K562 (cell line): ENCODE data around the gene ACOT7. TPM values are rescaled to one million over a fixed set of nuclear protein-coding genes. Genes with fewer than 3 reads are reported as not detected.
A peak's percentile ranks its signal among the peaks of the same experiment; 100 is the strongest.

Experiments used
- ATAC-seq: fragments of 200-7000 bp; cut with Tn5 transposase; 3 replicates; pipeline ENCODE4 v1.9.1; 2020; ENCODE audit warnings: moderate library complexity
- BruUV-seq: library from RNA; stranded (reverse); fragments of 400-500 nt; replicated peaks from 2 replicates; lab custom pipeline; 2021; lab: Mats Ljungman, UMichigan
- CTCF ChIA-PET: fragments of 300-600 bp; formaldehyde crosslinking; extraction: SDS; loops from one replicate; lab custom pipeline; 2021; ENCODE audit warnings: low intra/inter-chr PET ratio; lab: Yijun Ruan, JAX
- POLR2A ChIA-PET: fragments of 300-600, 350-650 bp; sonication (Branson Sonifier 250); formaldehyde crosslinking; extraction: SDS; loops from one replicate; lab custom pipeline; 2021; ENCODE audit warnings: antibody characterized with exemption, inconsistent platforms; lab: Yijun Ruan, JAX
- DNase-seq, 4 experiments: peaks; one replicate each; pipeline versions ENCODE4 v3.0.0 to v3.0.0-alpha.2; 2011 to 2018; ENCODE audit warnings: low spot score in 3 of 4, mixed read lengths in 3 of 4; ENCODE audit errors: extremely low read depth in 1 of 4
- FAIRE-seq: peaks from 2 replicates; lab custom pipeline; 2011; peaks lifted over from hg19 to GRCh38; lab: Jason Lieb, UNC
- H2AFZ ChIP-seq: 2 replicates; pipeline ENCODE4 v1.6.0; 2011; ENCODE audit warnings: low read depth, low read length, control low read depth, inconsistent platforms
- H3K27ac ChIP-seq: fragments of 200-600 bp; 3 replicates; pipeline ENCODE4 v1.8.0; 2011; ENCODE audit warnings: low read depth, mild to moderate bottlenecking, control low read depth, inconsistent platforms, low read length, moderate library complexity, mixed read lengths; ENCODE audit errors: extremely low read depth
- H3K27me3 ChIP-seq, 2 experiments: fragments of 300-600 bp in 1 of 2; 2 replicates in 1 of 2; 3 replicates in 1 of 2; pipeline versions ENCODE4 v1.6.0 to v1.8.0; 2011; ENCODE audit warnings: inconsistent platforms in 2 of 2, low read length in 2 of 2, mild to moderate bottlenecking in 1 of 2, mixed read lengths in 1 of 2, moderate library complexity in 1 of 2; ENCODE audit not compliant: control insufficient read depth in 2 of 2, insufficient read depth in 2 of 2
- H3K36me3 ChIP-seq: fragments of 300-600 bp; 3 replicates; pipeline ENCODE4 v1.8.0; 2011; ENCODE audit warnings: mild to moderate bottlenecking, low read length, inconsistent platforms; ENCODE audit not compliant: control insufficient read depth, insufficient read depth
- H3K4me1 ChIP-seq, 2 experiments: fragments of 200-600 bp in 1 of 2; replicated peaks in 1 of 2; 2 replicates in 1 of 2; 3 replicates in 1 of 2; pipeline versions ENCODE4 v1.5.1 to v1.8.0; 2011; ENCODE audit warnings: inconsistent platforms in 2 of 2, low read length in 2 of 2, mild to moderate bottlenecking in 1 of 2, mixed read lengths in 1 of 2, moderate library complexity in 1 of 2; ENCODE audit not compliant: control insufficient read depth in 2 of 2, insufficient read depth in 2 of 2
- H3K4me2 ChIP-seq: 2 replicates; pipeline ENCODE4 v1.6.1; 2011; ENCODE audit warnings: low read length, control low read depth, inconsistent platforms, mixed read lengths; ENCODE audit not compliant: insufficient read depth
- H3K4me3 ChIP-seq: fragments of 200-600 bp; sonication (generic), shearing (Covaris generic); 2 replicates; pipeline ENCODE4 v1.5.1; 2016; ENCODE audit warnings: control low read depth, inconsistent platforms
- H3K79me2 ChIP-seq: fragments of 200-600 bp; 3 replicates; pipeline ENCODE4 v1.8.0; 2011; ENCODE audit warnings: low read length, inconsistent platforms; ENCODE audit not compliant: control insufficient read depth, insufficient read depth
- H3K9ac ChIP-seq, 2 experiments: 2 replicates each; pipeline versions ENCODE4 v1.6.0 to v1.6.1; 2011; ENCODE audit warnings: low read depth in 2 of 2, low read length in 2 of 2, control low read depth in 1 of 2, inconsistent platforms in 1 of 2, mild to moderate bottlenecking in 1 of 2, mixed read lengths in 1 of 2; ENCODE audit not compliant: insufficient read depth in 1 of 2
- H3K9me1 ChIP-seq: one replicate; pipeline ENCODE4 v1.6.0; 2011; ENCODE audit warnings: inconsistent platforms, mild to moderate bottlenecking, low read length, moderate library complexity; ENCODE audit not compliant: control insufficient read depth, insufficient read depth
- H3K9me3 ChIP-seq: replicated peaks from 2 replicates; pipeline ENCODE4 v1.5.1; 2011; ENCODE audit warnings: low read depth, low read length, inconsistent platforms; ENCODE audit not compliant: control insufficient read depth, insufficient read depth
- H4K20me1 ChIP-seq: replicated peaks from 2 replicates; pipeline ENCODE4 v1.6.1; 2011; ENCODE audit warnings: low read length, inconsistent platforms, mixed read lengths; ENCODE audit not compliant: control insufficient read depth, insufficient read depth
- ADNP ChIP-seq: fragments of 200-800 bp; sonication (Bioruptor generic); IDR thresholded peaks from 2 replicates; pipeline ENCODE4 v1.6.1; 2016; ENCODE audit warnings: missing genetic modification characterization, missing compliant biosample characterization
- CTCF ChIP-seq, 3 experiments: IDR thresholded peaks in 2 of 3; conservative IDR thresholded peaks in 1 of 3; 2 replicates each; pipeline ENCODE4 v1.5.1; 2011 to 2012; ENCODE audit warnings: low read length in 3 of 3, mild to moderate bottlenecking in 3 of 3, control low read depth in 2 of 3, improper control_type of control experiment in 1 of 3, inconsistent platforms in 1 of 3, low read depth in 1 of 3, mixed read lengths in 1 of 3, moderate library complexity in 1 of 3; ENCODE audit not compliant: insufficient read depth in 2 of 3
- ESRRB ChIP-seq: fragments of 250-450 bp; sonication (Bioruptor Pico); IDR thresholded peaks from 2 replicates; pipeline ENCODE4 v1.5.0; 2020; ENCODE audit warnings: mild to moderate bottlenecking, moderate library complexity, borderline replicate concordance
- GATA2 ChIP-seq: sonication (generic); formaldehyde crosslinking; IDR thresholded peaks from 2 replicates; pipeline ENCODE4 v1.4.0; 2020; ENCODE audit warnings: mild to moderate bottlenecking, missing genetic modification reagents
- HIVEP1 ChIP-seq: fragments of 250-450 bp; sonication (Bioruptor Pico); IDR thresholded peaks from 2 replicates; pipeline ENCODE4 v1.4.0; 2020; ENCODE audit warnings: mild to moderate bottlenecking
- KLF16 ChIP-seq: IDR thresholded peaks from 2 replicates; pipeline ENCODE4 v1.6.1; 2016; ENCODE audit warnings: antibody characterized with exemption
- MED1 ChIP-seq: sonication (generic); formaldehyde crosslinking; IDR thresholded peaks from 2 replicates; pipeline ENCODE4 v1.8.1; 2023; ENCODE audit warnings: missing genetic modification reagents, borderline replicate concordance
- MXI1 ChIP-seq: IDR thresholded peaks from 2 replicates; pipeline ENCODE4 v1.6.1; 2011; ENCODE audit warnings: low read depth, mild to moderate bottlenecking, improper control_type of control experiment, low read length
- NFATC3 ChIP-seq: fragments of 450-650 bp; IDR thresholded peaks from 2 replicates; pipeline ENCODE4 v1.6.1; 2017; ENCODE audit warnings: mild to moderate bottlenecking
- NFIC ChIP-seq: fragments of 450-650 bp; IDR thresholded peaks from 2 replicates; pipeline ENCODE4 v1.6.1; 2017; ENCODE audit warnings: mild to moderate bottlenecking, inconsistent platforms
- NR0B1 ChIP-seq: fragments of 450-650 bp; IDR thresholded peaks from one replicate; pipeline ENCODE4 v1.6.1; 2018; ENCODE audit warnings: mild to moderate bottlenecking, moderate library complexity; ENCODE audit not compliant: partially characterized antibody
- STAG1 ChIP-seq: sonication (generic); formaldehyde crosslinking; IDR thresholded peaks from 2 replicates; pipeline ENCODE4 v1.5.0; 2020; ENCODE audit warnings: missing genetic modification reagents, borderline replicate concordance
- TBL1XR1 ChIP-seq, 2 experiments: IDR thresholded peaks; 2 replicates each; pipeline ENCODE4 v1.6.1; 2012; ENCODE audit warnings: improper control_type of control experiment in 2 of 2, low read length in 2 of 2, mild to moderate bottlenecking in 1 of 2
- TBP ChIP-seq: optimal IDR thresholded peaks from 2 replicates; pipeline ENCODE3; 2011; ENCODE audit warnings: low read depth, low read length, improper control_type of control experiment
- VEZF1 ChIP-seq: fragments of 200-800 bp; sonication (Bioruptor generic); IDR thresholded peaks from 2 replicates; pipeline ENCODE4 v1.6.1; 2017; ENCODE audit warnings: missing genetic modification characterization, missing compliant biosample characterization
- ZFP36 ChIP-seq: fragments of 150-350 bp; IDR thresholded peaks from 2 replicates; pipeline ENCODE4 v1.6.1; 2018; ENCODE audit warnings: low read length, low read depth; ENCODE audit not compliant: partially characterized antibody
- ZNF253 ChIP-seq: fragments of 250-450 bp; sonication (Bioruptor Pico); conservative IDR thresholded peaks from 2 replicates; pipeline ENCODE4 v1.6.1; 2021; ENCODE audit warnings: mild to moderate bottlenecking
- WGBS: fragments of 100-300 bp; shearing (Covaris generic); methylation state at CpG from one replicate; pipeline ENCODE4 v1.1.6; 2016; ENCODE audit warnings: low coverage, mixed read lengths; ENCODE audit not compliant: insufficient coverage; ENCODE audit errors: missing lambda C conversion rate; 5-methylcytosine and 5-hydroxymethylcytosine counted together
- in situ Hi-C: fragments of 300-500 bp; cut with MboI; formaldehyde crosslinking; loops from 4 replicates; pipeline ENCODE4 v1.15.0; 2018; ENCODE audit warnings: inconsistent platforms, mixed read lengths
- intact Hi-C: fragments of 100-400 bp; cut with micrococcal nuclease; formaldehyde crosslinking; loops from 2 replicates; pipeline ENCODE4 v1.14.2; 2022
- polyA plus RNA-seq, 8 experiments: library from polyadenylated mRNA; depleted of rRNA in 4 of 8; stranded (reverse) in 5 of 8; unstranded in 3 of 8; fragments of >200 nt; fragmentation: Nextera tagmentation in 2 of 8; fragmentation: Illumina TruSeq in 1 of 8; extraction: Ambion mirVana in 2 of 8; extraction: Trizol in 1 of 8; gene quantifications; 2 replicates each; pipeline versions ENCODE4 v1.2.1 to v1.2.3, GENCODE V29; 2011 to 2014; ENCODE audit warnings: inconsistent platforms in 1 of 8, missing spikeins in 1 of 8
- total RNA-seq, 7 experiments: library from RNA; depleted of rRNA in 6 of 7; stranded (reverse); fragments of >200 nt in 6 of 7; fragmentation: Illumina TruSeq in 2 of 7; extraction: Trizol in 2 of 7; gene quantifications; 2 replicates each; pipeline versions ENCODE4 v1.2.1 to v1.2.3, GENCODE V29; 2011 to 2021; ENCODE audit warnings: low replicate concordance in 1 of 7

Gene ACOT7
- total and polyA plus RNA-seq, 9 of the 15 experiments (the other 6 are each of a cell fraction or from before 2014, with no cell fraction given) = 7.0 to 92.6 (median 37.2) TPM

GRCh38 chr1:6343506-6344405, 49.8 kb downstream of the ACOT7 start:
- peak; percentile 77 to 83 (median 80) for DNase-seq
- ATAC-seq = peak; percentile 94
- no peaks in the 10 kb centered on the region for H3K27me3 ChIP-seq
- ChIA-PET CTCF (interaction anchor here (0.6 to 4.5 kb wide), 5 partner anchors 63 to 96 kb away, joined by 4 to 131 read pairs (median 10); no protein-coding TSS in a partner anchor), POLR2A (interaction anchor here (0.8 kb wide), 1 partner anchor 8 kb away, joined by 3 read pairs; no protein-coding TSS in a partner anchor)
- peaks cover 9% of the 10 kb centered on the region; the same call in 1 of the 3 replicates for H3K36me3 ChIP-seq
- no peak overlapping the region for H3K9ac ChIP-seq
- H4K20me1 ChIP-seq = peaks cover 34% of the 10 kb centered on the region; the same call in 1 of the 2 replicates
- BruUV-seq = no TSS peak
- no peak overlapping the region for H3K27ac ChIP-seq
- WGBS = 42% methylated on average over 17 of the region's 17 CpGs
- no peak overlapping the region for H2AFZ ChIP-seq
- peak; percentile 93 for FAIRE-seq
- H3K9me1 ChIP-seq = peaks cover 3% of the 10 kb centered on the region
- no peaks in the 10 kb centered on the region for H3K79me2 ChIP-seq
- no peak overlapping the region for H3K4me2 ChIP-seq
- intact Hi-C loops (loop anchor here (1.0 to 5.0 kb wide), 3 partner anchors 75 to 291 kb away; no protein-coding TSS in a partner anchor), in situ Hi-C loops (loop anchor here (5.0 kb wide), 1 partner anchor 301 kb away; no protein-coding TSS in a partner anchor)
- no peaks in the 10 kb centered on the region for H3K4me1 ChIP-seq
- no peaks in the 10 kb centered on the region for H3K9me3 ChIP-seq
- H3K4me3 ChIP-seq = no peak overlapping the region
- TF ChIP-seq NFATC3 (no peak), VEZF1 (CRISPR knock-in tag) (peak; percentile 22; the same call in 1 of the 2 replicates), GATA2 (CRISPR knock-in tag) (no peak), KLF16 (0 out of 2 replicates have a peak, but pooled peaks have one; percentile 30), MED1 (CRISPR knock-in tag) (no peak), STAG1 (CRISPR knock-in tag) (peak; percentile 99), MXI1 (0 out of 2 replicates have a peak, but pooled peaks have one; percentile 27), ZNF253 (CRISPR knock-in tag) (no peak), CTCF (IDR thresholded peaks at IDR 0.05 in 2 of 3, conservative IDR thresholded peaks at IDR 0.05 in 1 of 3; ENCODE audit: insufficient read depth in 2 of 3, low read depth in 1 of 3, low read length in 3 of 3) (peak; percentile 95 to 99 (median 98)), ADNP (tag) (no peak), NR0B1 (no peak), ESRRB (no peak), ZFP36 (peak; percentile 34), TBP (peak; percentile 26), TBL1XR1 (IDR thresholded peaks at IDR 0.05; ENCODE audit: low read length in 2 of 2) (0 out of 4 replicates have a peak, but pooled peaks of 1 of the 2 experiments have one; percentile 34), HIVEP1 (CRISPR knock-in tag) (no peak), NFIC (no peak)
